Measurements from ENCODE around the gene TMEM120B. TPM values are rescaled to one million over a fixed set of nuclear protein-coding genes. Genes with fewer than 3 reads are reported as not detected.

Gene TMEM120B
- total RNA-seq, 1 donor from 2014 or later: 10.3 TPM

DNA sequence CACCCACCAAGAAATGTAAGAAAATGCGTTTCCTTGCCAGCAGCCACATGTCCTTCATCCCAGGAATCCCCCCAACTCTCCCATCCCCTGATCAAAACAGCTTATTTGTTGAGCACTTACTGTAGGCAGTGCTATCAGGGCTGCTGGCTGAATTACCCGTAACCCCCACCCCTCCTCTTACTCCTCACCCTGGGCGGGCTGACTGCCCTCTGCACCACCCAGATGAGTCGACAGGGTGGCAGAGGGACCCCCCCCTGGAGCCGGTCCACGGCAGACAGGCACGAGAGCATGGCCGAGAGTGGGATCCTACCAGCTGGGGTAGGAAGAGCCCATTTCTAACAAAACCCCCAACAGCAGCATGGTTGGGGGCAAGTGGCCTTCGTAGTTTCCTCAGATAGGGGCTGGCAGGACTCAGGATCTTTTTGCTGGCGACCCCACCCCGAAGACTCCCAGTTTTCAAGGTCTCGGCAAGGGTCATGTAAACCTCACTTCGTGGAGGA, 82.0 kb downstream of the TMEM120B start:
- no peak for DNase-seq (ENCODE audit: low spot score)
- Mint-ChIP-seq H3K4me1 (ENCODE audit: unreplicated experiment) (peaks cover 46% of the 10 kb centered on the region), H3K36me3 (ENCODE audit: low read depth, unreplicated experiment) (peaks cover 20% of the 10 kb centered on the region), H3K9me3 (ENCODE audit: unreplicated experiment) (no peaks in the 10 kb centered on the region), H3K27ac (ENCODE audit: unreplicated experiment) (peak overlapping the region; percentile 74), H3K4me3 (ENCODE audit: unreplicated experiment) (peak overlapping the region; percentile 75), H3K27me3 (ENCODE audit: unreplicated experiment) (peaks cover 31% of the 10 kb centered on the region)
- TF ChIP-seq, protein P1, sequence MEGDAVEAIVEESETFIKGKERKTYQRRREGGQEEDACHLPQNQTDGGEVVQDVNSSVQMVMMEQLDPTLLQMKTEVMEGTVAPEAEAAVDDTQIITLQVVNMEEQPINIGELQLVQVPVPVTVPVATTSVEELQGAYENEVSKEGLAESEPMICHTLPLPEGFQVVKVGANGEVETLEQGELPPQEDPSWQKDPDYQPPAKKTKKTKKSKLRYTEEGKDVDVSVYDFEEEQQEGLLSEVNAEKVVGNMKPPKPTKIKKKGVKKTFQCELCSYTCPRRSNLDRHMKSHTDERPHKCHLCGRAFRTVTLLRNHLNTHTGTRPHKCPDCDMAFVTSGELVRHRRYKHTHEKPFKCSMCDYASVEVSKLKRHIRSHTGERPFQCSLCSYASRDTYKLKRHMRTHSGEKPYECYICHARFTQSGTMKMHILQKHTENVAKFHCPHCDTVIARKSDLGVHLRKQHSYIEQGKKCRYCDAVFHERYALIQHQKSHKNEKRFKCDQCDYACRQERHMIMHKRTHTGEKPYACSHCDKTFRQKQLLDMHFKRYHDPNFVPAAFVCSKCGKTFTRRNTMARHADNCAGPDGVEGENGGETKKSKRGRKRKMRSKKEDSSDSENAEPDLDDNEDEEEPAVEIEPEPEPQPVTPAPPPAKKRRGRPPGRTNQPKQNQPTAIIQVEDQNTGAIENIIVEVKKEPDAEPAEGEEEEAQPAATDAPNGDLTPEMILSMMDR (IDR thresholded peaks at IDR 0.05; ENCODE audit: unreplicated experiment): no peak

DNA sequence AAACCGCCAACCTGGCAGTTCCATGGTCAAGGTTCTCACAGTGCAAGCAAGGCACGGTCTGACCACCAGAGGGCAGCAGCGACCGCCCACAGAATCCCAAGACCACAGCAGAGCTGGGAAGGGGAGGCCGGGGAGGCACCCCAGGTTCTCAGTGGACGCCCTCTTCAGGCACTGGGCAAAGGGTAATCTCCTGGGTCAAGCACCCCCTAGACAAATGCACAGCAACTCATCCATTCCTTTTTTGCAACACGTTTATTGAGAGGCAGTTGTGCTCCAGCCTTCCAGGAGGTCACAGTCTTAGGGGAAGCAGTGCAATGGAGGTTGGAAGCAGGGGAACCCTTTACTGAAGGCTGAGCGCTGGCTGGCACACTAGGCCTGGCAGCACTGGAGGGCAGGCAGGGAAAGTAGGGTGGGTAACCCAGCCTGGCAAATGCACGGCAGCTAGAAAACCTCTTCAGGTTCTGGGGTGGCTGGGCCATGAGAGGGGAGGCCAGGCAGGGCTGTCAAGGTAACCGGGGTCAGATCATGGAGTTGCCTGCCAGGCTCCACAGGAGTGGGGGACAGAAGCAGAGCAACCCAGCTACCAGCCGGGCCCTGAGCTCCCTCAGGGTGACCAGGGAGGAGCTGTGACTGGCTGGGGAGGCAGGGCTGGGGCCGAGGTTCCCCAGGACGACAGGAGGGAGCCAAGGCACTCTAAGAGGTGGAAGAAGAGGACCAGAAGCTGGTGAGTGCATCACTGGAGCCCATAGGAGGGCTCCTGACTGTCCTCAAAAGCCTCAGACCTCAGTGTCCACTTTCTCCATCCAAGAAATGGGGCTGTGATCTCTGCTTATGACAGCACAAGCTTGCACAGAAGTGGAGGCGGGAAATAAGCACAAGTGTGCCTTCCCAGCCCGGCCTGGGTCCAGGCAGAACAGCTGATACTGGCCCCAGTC, 82.7 kb downstream of the TMEM120B start:
- H3K27me3 Mint-ChIP-seq (ENCODE audit: unreplicated experiment): peaks cover 30% of the 10 kb centered on the region
- H3K27ac Mint-ChIP-seq (ENCODE audit: unreplicated experiment): peak overlapping the region; percentile 74
- peak; percentile 87 for DNase-seq (ENCODE audit: low spot score)
- peak overlapping the region; percentile 75 for H3K4me3 Mint-ChIP-seq (ENCODE audit: unreplicated experiment)
- peaks cover 18% of the 10 kb centered on the region for H3K36me3 Mint-ChIP-seq (ENCODE audit: low read depth, unreplicated experiment)
- TF ChIP-seq, protein P1 (IDR thresholded peaks at IDR 0.05; ENCODE audit: unreplicated experiment): peak; percentile 77
- no peaks in the 10 kb centered on the region for H3K9me3 Mint-ChIP-seq (ENCODE audit: unreplicated experiment)
- peaks cover 39% of the 10 kb centered on the region for H3K4me1 Mint-ChIP-seq (ENCODE audit: unreplicated experiment)

DNA sequence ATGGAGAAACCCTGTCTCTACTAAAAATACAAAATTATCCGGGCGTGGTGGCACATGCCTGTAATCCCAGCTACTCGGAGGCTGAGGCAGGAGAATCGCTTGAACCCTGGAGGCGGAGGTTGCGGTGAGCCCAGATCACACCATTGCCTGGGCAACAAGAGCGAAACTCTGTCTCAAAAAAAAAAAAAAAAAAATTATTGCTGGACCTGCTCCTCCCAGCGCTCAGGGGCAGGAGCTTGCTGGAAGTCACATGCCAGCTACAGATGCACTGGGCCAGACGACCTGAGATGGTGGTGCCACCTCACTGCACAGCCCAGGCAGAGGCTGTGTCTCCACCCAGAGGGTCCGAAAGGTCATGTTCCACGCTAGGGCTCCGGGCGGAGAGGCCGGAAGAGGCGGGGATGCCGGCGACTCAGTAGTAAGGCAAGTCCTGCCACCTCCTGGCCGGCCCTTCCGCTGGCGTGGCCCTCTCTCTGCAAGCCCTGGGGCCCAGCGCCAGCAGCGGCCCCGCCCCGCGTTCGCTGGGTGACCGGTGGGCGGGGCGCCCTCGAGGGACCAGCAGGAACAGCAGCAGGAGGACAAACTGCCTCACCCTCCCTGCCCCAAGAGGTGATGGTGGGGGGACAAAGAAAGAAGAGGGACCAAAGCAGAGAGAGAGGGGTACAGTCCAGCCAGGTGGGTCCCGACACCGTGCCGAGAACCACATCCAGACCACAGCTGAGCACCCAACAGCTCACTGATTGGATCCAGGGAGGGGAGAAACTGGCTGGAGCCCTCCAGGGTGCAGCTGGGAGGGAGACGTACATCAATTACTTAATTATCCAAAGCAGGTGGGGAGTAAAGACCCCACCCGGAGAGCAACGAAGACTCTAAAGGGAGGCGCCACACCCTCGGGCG, 84.6 kb downstream of the TMEM120B start:
- Mint-ChIP-seq H3K27me3 (ENCODE audit: unreplicated experiment) (peaks cover 33% of the 10 kb centered on the region), H3K4me1 (ENCODE audit: unreplicated experiment) (peaks cover 47% of the 10 kb centered on the region)

DNA sequence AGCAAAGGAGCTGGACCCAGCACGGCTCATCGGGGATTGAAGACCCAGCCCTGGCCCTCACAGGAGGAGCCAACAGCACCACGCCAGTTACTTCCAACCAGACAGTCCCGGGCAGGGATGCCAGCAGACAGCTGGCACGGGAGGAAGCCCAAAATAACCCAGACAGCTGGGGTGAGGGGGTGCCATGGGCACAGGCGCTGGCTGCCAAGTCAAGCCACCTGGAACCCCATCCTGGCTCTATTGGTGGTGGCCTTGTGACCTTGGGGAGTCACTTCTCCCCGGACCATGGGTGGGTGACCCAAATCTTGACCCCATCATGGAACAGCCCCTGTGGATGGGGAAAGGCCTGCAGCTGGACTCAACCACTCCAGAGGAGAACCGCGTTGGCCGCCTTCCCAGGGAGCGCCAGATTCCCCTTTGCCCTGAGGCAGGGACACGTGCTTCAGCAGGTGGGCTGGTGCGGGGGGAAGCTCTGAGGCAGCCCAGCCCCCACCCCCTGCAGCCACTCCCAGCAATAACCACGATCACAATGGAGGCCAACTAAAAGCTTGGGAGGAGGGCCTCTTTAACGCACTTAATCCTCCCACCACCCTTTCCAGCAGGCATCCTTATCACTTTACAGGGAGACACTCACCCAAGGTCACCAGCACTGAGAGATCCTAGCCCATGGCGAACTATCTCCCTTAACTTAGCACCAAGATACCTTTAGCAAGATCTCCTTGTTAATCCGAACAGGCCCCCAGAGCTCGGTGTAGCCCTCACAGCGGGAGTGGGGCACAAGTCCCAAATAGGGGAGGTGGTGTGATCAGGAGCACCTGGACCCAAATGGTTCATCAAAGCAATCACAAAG, 85.6 kb downstream of the TMEM120B start:
- TF ChIP-seq, protein P1 (IDR thresholded peaks at IDR 0.05; ENCODE audit: unreplicated experiment): no peak
- H3K9me3 Mint-ChIP-seq (ENCODE audit: unreplicated experiment): no peaks in the 10 kb centered on the region
- no peak for DNase-seq (ENCODE audit: low spot score)
- H3K27ac Mint-ChIP-seq (ENCODE audit: unreplicated experiment): peak overlapping the region; percentile 43
- H3K27me3 Mint-ChIP-seq (ENCODE audit: unreplicated experiment): peaks cover 38% of the 10 kb centered on the region
- peaks cover 47% of the 10 kb centered on the region for H3K4me1 Mint-ChIP-seq (ENCODE audit: unreplicated experiment)
- H3K4me3 Mint-ChIP-seq (ENCODE audit: unreplicated experiment): peak overlapping the region; percentile 92
- peaks cover 35% of the 10 kb centered on the region for H3K36me3 Mint-ChIP-seq (ENCODE audit: low read depth, unreplicated experiment)

More for the DNA sequence above, 84.6 kb downstream of the TMEM120B start:
- H3K27ac Mint-ChIP-seq (ENCODE audit: unreplicated experiment): peak overlapping the region; percentile 10
- H3K9me3 Mint-ChIP-seq (ENCODE audit: unreplicated experiment): no peaks in the 10 kb centered on the region
- peak; percentile 68 for DNase-seq (ENCODE audit: low spot score)
- H3K36me3 Mint-ChIP-seq (ENCODE audit: low read depth, unreplicated experiment): peaks cover 28% of the 10 kb centered on the region
- H3K4me3 Mint-ChIP-seq (ENCODE audit: unreplicated experiment): peak overlapping the region; percentile 84
- TF ChIP-seq, protein P1 (IDR thresholded peaks at IDR 0.05; ENCODE audit: unreplicated experiment): no peak

All from endothelial cell (in vitro differentiated cells).